Kidney epithelial cell (primary cell): ENCODE measurements around the gene TMEM255B. TPM values are rescaled to one million over a fixed set of nuclear protein-coding genes. Genes with fewer than 3 reads are reported as not detected.

Source experiments
- DNase-seq: peaks from one replicate; pipeline ENCODE4 v3.0.0-alpha.2; 2010; ENCODE audit warnings: low read depth
- H3K27me3 ChIP-seq: 2 replicates; pipeline ENCODE4 v1.6.0; 2011; ENCODE audit warnings: low read length; ENCODE audit not compliant: control insufficient read depth, insufficient read depth
- H3K36me3 ChIP-seq: 2 replicates; pipeline ENCODE4 v1.5.1; 2011; ENCODE audit warnings: low read length; ENCODE audit not compliant: control insufficient read depth, insufficient read depth
- H3K4me3 ChIP-seq: 2 replicates; pipeline ENCODE4 v1.5.1; 2011; ENCODE audit warnings: low read depth, mild to moderate bottlenecking, control low read depth, low read length
- total RNA-seq: library from RNA; depleted of rRNA; stranded (reverse); fragments of >200 nt; gene quantifications from 2 replicates; pipeline ENCODE4 v1.2.3, GENCODE V29; 2015
- TF ChIP-seq, protein P1 (sequence below): IDR thresholded peaks from 2 replicates; pipeline ENCODE4 v1.5.1; 2011; ENCODE audit warnings: mild to moderate bottlenecking, moderate library complexity, low read length, control low read depth, inconsistent platforms; ENCODE audit not compliant: insufficient read depth, poor library complexity, severe bottlenecking

TMEM255B gene
- total RNA-seq, 1 donor from 2014 or later = 11.4 TPM

- Histone ChIP-seq H3K36me3 (no peaks in the 10 kb centered on the region), H3K4me3 (no peak overlapping the region), H3K27me3 (no peaks in the 10 kb centered on the region)
- TF ChIP-seq, protein P1, sequence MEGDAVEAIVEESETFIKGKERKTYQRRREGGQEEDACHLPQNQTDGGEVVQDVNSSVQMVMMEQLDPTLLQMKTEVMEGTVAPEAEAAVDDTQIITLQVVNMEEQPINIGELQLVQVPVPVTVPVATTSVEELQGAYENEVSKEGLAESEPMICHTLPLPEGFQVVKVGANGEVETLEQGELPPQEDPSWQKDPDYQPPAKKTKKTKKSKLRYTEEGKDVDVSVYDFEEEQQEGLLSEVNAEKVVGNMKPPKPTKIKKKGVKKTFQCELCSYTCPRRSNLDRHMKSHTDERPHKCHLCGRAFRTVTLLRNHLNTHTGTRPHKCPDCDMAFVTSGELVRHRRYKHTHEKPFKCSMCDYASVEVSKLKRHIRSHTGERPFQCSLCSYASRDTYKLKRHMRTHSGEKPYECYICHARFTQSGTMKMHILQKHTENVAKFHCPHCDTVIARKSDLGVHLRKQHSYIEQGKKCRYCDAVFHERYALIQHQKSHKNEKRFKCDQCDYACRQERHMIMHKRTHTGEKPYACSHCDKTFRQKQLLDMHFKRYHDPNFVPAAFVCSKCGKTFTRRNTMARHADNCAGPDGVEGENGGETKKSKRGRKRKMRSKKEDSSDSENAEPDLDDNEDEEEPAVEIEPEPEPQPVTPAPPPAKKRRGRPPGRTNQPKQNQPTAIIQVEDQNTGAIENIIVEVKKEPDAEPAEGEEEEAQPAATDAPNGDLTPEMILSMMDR = no peak
- DNase-seq = no peak
These were observed 45.8 kb downstream of the TMEM255B start for GRCh38 chr13:113804703-113805430.

GRCh38 chr13:113805431-113806103 lies 46.5 kb downstream of the TMEM255B start:
- TF ChIP-seq, protein P1 = no peak
- no peak for DNase-seq
- Histone ChIP-seq H3K27me3 (no peaks in the 10 kb centered on the region), H3K36me3 (no peaks in the 10 kb centered on the region), H3K4me3 (no peak overlapping the region)

DNA sequence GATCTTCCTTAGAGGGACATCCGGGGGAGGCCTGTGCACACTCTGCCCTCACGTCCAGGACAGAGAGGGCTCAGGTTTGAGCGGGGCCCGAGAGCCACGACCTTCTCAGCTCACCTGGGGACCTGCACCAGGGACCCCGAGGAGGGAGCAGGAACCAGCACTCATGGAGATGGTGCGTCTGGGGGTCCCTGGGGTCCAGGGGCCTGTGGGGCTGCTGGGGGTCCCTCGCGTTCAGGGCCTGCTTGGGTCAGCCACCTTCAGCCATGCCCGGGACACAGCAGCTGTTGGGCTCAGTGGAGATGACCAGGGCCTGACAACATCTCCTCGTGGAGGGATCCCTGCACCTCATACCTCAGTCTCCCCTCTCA lies 47.1 kb downstream of the TMEM255B start:
- TF ChIP-seq, protein P1 = no peak
- H3K36me3 ChIP-seq = no peaks in the 10 kb centered on the region
- no peaks in the 10 kb centered on the region for H3K27me3 ChIP-seq
- no peak overlapping the region for H3K4me3 ChIP-seq
- DNase-seq = no peak

- Histone ChIP-seq H3K4me3 (no peak overlapping the region), H3K27me3 (no peaks in the 10 kb centered on the region), H3K36me3 (no peaks in the 10 kb centered on the region)
- no peak for DNase-seq
- TF ChIP-seq, protein P1 = no peak
These were observed 47.5 kb downstream of the TMEM255B start for GRCh38 chr13:113806526-113806925.

- DNase-seq = no peak
- Histone ChIP-seq H3K4me3 (no peak overlapping the region), H3K27me3 (no peaks in the 10 kb centered on the region), H3K36me3 (no peaks in the 10 kb centered on the region)
- TF ChIP-seq, protein P1 = no peak
These were observed 49.2 kb downstream of the TMEM255B start for GRCh38 chr13:113808058-113808834.
